ENCODE data around the gene COL21A1.

Gene COL21A1

GRCh38 chr6:56145616-56146015 lies 101.8 kb downstream of the COL21A1 start:
- TF ChIP-seq CTCF (IDR thresholded peaks at IDR 0.05; ENCODE audit: insufficient read depth, low read length, missing control alignments): no peak
- no peak for DNase-seq (ENCODE audit: low read depth, low spot score)
- H3K4me3 ChIP-seq (ENCODE audit: low read depth, low read length): no peak overlapping the region
- POLR2A ChIA-PET: no interaction called here
- CTCF ChIA-PET: no interaction called here

GRCh38 chr6:56144538-56145324 lies 102.6 kb downstream of the COL21A1 start:
- POLR2A ChIA-PET: no interaction called here
- no peak overlapping the region for H3K4me3 ChIP-seq (ENCODE audit: low read depth, low read length)
- no peak for TF ChIP-seq CTCF (IDR thresholded peaks at IDR 0.05; ENCODE audit: insufficient read depth, low read length, missing control alignments)
- no peak for DNase-seq (ENCODE audit: low read depth, low spot score)
- CTCF ChIA-PET: no interaction called here

- ChIA-PET CTCF (no interaction called here), POLR2A (no interaction called here)
- H3K4me3 ChIP-seq (ENCODE audit: low read depth, low read length): no peak overlapping the region
- no peak for DNase-seq (ENCODE audit: low read depth, low spot score)
- TF ChIP-seq CTCF (IDR thresholded peaks at IDR 0.05; ENCODE audit: insufficient read depth, low read length, missing control alignments): no peak
Measured at GRCh38 chr6:56143796-56144195, 103.6 kb downstream of the COL21A1 start.

GRCh38 chr6:56140090-56140489 lies 107.3 kb downstream of the COL21A1 start:
- no peak for TF ChIP-seq CTCF (IDR thresholded peaks at IDR 0.05; ENCODE audit: insufficient read depth, low read length, missing control alignments)
- CTCF ChIA-PET: no interaction called here

GRCh38 chr6:56115715-56116114 lies 131.7 kb downstream of the COL21A1 start:
- TF ChIP-seq CTCF (IDR thresholded peaks at IDR 0.05; ENCODE audit: insufficient read depth, low read length, missing control alignments): no peak
- H3K4me3 ChIP-seq (ENCODE audit: low read depth, low read length): no peak overlapping the region
- ChIA-PET CTCF (interaction anchor here (1.0 kb wide), 1 partner anchor 200 kb away, joined by 4 read pairs; no protein-coding TSS in a partner anchor), POLR2A (no interaction called here)
- DNase-seq (ENCODE audit: low read depth, low spot score): no peak

More at GRCh38 chr6:56140090-56140489, 107.3 kb downstream of the COL21A1 start:
- DNase-seq (ENCODE audit: low read depth, low spot score): no peak
- H3K4me3 ChIP-seq (ENCODE audit: low read depth, low read length): no peak overlapping the region
- POLR2A ChIA-PET: no interaction called here

GRCh38 chr6:56109149-56109548 lies 138.2 kb downstream of the COL21A1 start:
- POLR2A ChIA-PET: no interaction called here
- DNase-seq (ENCODE audit: low read depth, low spot score): no peak

More at GRCh38 chr6:56109149-56109548, 138.2 kb downstream of the COL21A1 start:
- no peak overlapping the region for H3K4me3 ChIP-seq (ENCODE audit: low read depth, low read length)
- CTCF ChIA-PET: no interaction called here
- TF ChIP-seq CTCF (IDR thresholded peaks at IDR 0.05; ENCODE audit: insufficient read depth, low read length, missing control alignments): no peak
